ENCODE data around the gene FNDC1.

The FNDC1 gene

GRCh38 chr6:159125014-159125609 is 44.1 kb upstream of the FNDC1 start:
- TF ChIP-seq POLR2AphosphoS5 (IDR thresholded peaks at IDR 0.05; ENCODE audit: low read depth, low read length) (no peak), SIN3A (IDR thresholded peaks at IDR 0.05; ENCODE audit: borderline replicate concordance, insufficient read depth, low read length) (no peak), FOXP2 (optimal IDR thresholded peaks at IDR 0.05; ENCODE audit: borderline replicate concordance, extremely low read depth, extremely low read length, insufficient read depth) (no peak), TAF1 (IDR thresholded peaks at IDR 0.05; ENCODE audit: borderline replicate concordance, insufficient read depth, low read length) (no peak), REST (IDR thresholded peaks at IDR 0.05; ENCODE audit: insufficient read depth in 1 of 2, low read depth in 2 of 2, low read length in 2 of 2) (no peak)

DNA sequence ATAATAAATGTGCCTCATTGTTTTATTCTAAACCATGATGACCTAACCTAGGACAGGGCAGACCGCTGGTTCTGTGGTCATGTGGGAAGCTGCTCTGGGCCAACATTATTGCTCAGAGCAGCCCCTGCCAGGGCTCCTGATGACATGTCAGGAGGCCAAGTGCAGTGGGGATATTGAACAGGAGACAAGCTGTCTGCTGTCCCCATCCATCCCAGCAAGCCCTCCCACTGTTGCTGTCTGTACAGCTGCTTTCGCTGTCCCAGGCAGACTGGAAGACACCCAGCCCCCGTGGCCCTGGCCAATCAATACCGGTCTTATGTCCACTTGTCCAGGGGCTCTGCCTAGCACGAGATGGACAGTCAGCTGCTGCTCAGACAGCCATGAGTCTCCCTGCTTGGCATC is 43.2 kb upstream of the FNDC1 start:
- TF ChIP-seq TAF1 (IDR thresholded peaks at IDR 0.05; ENCODE audit: borderline replicate concordance, insufficient read depth, low read length) (no peak), POLR2AphosphoS5 (IDR thresholded peaks at IDR 0.05; ENCODE audit: low read depth, low read length) (no peak), REST (IDR thresholded peaks at IDR 0.05; ENCODE audit: insufficient read depth in 1 of 2, low read depth in 2 of 2, low read length in 2 of 2) (no peak), SIN3A (IDR thresholded peaks at IDR 0.05; ENCODE audit: borderline replicate concordance, insufficient read depth, low read length) (no peak), FOXP2 (optimal IDR thresholded peaks at IDR 0.05; ENCODE audit: borderline replicate concordance, extremely low read depth, extremely low read length, insufficient read depth) (no peak)

GRCh38 chr6:159126590-159126989 is 42.6 kb upstream of the FNDC1 start:
- TF ChIP-seq SIN3A (IDR thresholded peaks at IDR 0.05; ENCODE audit: borderline replicate concordance, insufficient read depth, low read length), result no peak
- TF ChIP-seq REST (IDR thresholded peaks at IDR 0.05; ENCODE audit: insufficient read depth in 1 of 2, low read depth in 2 of 2, low read length in 2 of 2), result no peak
- no peak for TF ChIP-seq TAF1 (IDR thresholded peaks at IDR 0.05; ENCODE audit: borderline replicate concordance, insufficient read depth, low read length)
- TF ChIP-seq FOXP2 (optimal IDR thresholded peaks at IDR 0.05; ENCODE audit: borderline replicate concordance, extremely low read depth, extremely low read length, insufficient read depth), result no peak

DNA sequence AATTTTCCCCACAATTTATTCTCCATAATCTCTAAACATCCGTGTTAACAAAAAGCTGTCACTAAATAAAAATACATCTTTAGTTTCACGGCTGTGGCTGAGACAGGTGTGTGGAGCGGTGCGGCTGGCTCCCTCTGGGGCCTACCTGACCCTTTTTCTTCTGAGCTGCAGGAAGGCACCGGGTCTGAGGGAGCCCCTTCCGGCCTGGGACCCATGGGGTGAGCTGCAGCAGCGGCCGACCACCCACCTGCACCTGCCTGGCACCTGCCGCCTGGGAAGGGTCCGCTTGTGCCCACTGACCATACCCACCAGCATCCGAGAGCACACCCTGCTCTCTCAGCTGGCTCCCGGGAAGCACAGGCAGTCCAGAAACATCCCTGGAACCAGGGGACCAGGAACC is 41.5 kb upstream of the FNDC1 start:
- TF ChIP-seq FOXP2 (optimal IDR thresholded peaks at IDR 0.05; ENCODE audit: borderline replicate concordance, extremely low read depth, extremely low read length, insufficient read depth) (no peak), SIN3A (IDR thresholded peaks at IDR 0.05; ENCODE audit: borderline replicate concordance, insufficient read depth, low read length) (no peak), POLR2AphosphoS5 (IDR thresholded peaks at IDR 0.05; ENCODE audit: low read depth, low read length) (no peak), TAF1 (IDR thresholded peaks at IDR 0.05; ENCODE audit: borderline replicate concordance, insufficient read depth, low read length) (no peak), REST (IDR thresholded peaks at IDR 0.05; ENCODE audit: insufficient read depth in 1 of 2, low read depth in 2 of 2, low read length in 2 of 2) (no peak)

- no peak for TF ChIP-seq POLR2AphosphoS5 (IDR thresholded peaks at IDR 0.05; ENCODE audit: low read depth, low read length)
- TF ChIP-seq SIN3A (IDR thresholded peaks at IDR 0.05; ENCODE audit: borderline replicate concordance, insufficient read depth, low read length), result no peak
- no peak for TF ChIP-seq FOXP2 (optimal IDR thresholded peaks at IDR 0.05; ENCODE audit: borderline replicate concordance, extremely low read depth, extremely low read length, insufficient read depth)
- TF ChIP-seq TAF1 (IDR thresholded peaks at IDR 0.05; ENCODE audit: borderline replicate concordance, insufficient read depth, low read length), result no peak
- TF ChIP-seq REST (IDR thresholded peaks at IDR 0.05; ENCODE audit: insufficient read depth in 1 of 2, low read depth in 2 of 2, low read length in 2 of 2), result no peak
Measured at GRCh38 chr6:159128978-159129377, 40.2 kb upstream of the FNDC1 start.

Measured in PFSK-1 (cell line).